ENCODE data around the gene BHLHE23.
"Not testable (repeated sequence)": the region's sequence is repeated elsewhere in the genome, so short reads cannot be mapped to it uniquely, and the experiment has no call there.

BHLHE23 gene

DNA sequence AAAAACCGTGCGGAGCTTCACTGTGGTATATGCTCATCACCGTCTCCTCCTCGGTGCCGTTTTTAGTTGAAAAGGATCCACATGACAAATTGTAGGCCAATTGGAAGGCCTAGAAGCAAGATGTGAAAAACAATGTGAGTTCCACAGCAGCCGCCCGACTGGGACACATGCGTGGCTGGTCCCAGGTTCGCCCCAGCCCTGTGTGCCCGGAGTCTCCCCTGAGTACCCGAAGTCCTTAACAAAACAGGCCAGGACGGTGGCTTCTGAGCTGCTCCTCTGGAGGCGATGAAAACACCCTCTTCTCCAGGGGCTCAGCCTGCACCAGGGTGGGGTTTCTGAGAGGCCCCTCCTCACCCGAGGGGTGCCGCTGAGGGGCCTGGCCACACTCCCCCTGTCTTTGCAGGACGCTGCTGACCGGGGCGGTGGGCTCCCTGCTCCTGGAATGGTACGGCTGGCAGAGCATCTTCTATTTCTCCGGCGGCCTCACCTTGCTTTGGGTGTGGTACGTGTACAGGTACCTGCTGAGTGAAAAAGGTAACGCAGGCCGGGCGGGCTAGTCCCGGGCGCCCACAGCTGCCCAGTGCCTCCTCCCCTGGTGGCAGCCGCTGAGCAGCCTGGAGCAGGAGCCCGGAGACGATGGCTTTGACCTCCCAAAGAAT is 44.4 kb downstream of the BHLHE23 start:
- no peak for DNase-seq (ENCODE audit: low read depth in 1 of 2, low spot score in 1 of 2)

DNA sequence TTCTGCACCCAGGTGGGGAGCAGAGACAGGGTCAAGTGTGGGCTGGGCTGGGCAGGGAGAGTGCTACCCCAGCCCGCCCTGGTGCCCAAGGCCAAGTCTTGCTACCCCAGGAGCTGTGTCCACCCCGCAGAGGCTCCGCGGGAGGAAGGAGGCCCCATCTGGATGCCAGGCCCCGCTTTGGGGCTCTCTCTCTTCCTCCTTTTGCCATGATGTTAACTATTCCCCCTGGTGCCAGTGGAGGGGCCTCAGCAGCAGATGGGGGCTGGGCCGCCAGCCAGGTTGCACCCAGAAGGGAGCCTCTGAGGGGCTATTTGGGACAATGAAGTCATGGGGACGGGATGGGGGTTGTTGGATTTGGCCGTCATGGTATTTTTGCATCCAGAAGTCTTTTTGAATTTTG is 45.0 kb downstream of the BHLHE23 start:
- no peak for DNase-seq (ENCODE audit: low read depth in 1 of 2, low spot score in 1 of 2)

- no peak for DNase-seq (ENCODE audit: low read depth in 1 of 2, low spot score in 1 of 2)
Measured at GRCh38 chr20:62961310-62961783, 45.4 kb downstream of the BHLHE23 start.

GRCh38 chr20:62960446-62961309 is 46.1 kb downstream of the BHLHE23 start:
- not testable (repeated sequence) for DNase-seq (ENCODE audit: low read depth in 1 of 2, low spot score in 1 of 2)

GRCh38 chr20:62959998-62960436 is 46.7 kb downstream of the BHLHE23 start:
- DNase-seq (ENCODE audit: low read depth in 1 of 2, low spot score in 1 of 2): no peak

DNA sequence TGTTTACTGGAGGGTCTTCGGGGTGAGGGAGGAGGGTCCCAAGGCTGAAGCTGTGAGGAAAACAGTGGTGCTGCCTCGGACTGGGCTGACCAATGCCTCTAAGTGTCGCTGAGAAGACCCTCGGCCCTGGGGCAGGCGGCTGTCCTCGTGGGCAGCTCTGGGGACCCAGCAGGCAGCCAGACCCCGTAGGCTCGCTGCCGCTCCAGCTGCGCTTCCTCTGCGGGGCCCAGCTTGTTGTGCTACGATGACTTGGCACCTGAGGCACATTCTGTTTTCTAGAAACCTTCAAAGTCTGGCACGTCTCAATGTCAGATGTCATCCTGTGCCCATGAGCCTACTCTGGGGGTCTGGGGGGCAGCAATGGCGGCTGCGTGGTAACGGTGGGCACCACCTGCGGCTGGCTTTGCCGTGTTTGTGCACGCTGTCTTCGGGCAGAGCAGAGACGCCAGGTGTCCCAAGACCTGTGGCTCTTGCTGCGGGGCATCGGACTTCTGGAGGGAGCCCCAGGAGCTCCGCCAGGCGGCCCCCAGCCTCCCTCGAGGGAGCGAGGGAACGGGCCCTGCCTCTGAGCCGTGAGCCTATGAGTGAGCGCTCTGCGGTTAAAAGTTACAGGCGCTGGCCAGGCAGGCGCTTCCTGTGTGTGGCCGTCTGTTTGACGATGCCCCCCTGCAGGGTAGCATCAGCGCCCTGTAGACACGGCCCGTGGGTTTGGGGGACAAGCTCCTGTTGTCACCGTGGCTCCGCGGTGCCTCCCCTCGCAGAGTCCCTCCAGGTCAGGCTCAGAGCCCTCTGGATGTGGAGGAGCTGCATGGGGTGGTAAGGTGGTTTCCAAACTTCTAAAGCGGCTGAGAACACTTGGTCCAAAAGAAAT is 47.4 kb downstream of the BHLHE23 start:
- DNase-seq (ENCODE audit: low read depth in 1 of 2, low spot score in 1 of 2): no peak

DNA sequence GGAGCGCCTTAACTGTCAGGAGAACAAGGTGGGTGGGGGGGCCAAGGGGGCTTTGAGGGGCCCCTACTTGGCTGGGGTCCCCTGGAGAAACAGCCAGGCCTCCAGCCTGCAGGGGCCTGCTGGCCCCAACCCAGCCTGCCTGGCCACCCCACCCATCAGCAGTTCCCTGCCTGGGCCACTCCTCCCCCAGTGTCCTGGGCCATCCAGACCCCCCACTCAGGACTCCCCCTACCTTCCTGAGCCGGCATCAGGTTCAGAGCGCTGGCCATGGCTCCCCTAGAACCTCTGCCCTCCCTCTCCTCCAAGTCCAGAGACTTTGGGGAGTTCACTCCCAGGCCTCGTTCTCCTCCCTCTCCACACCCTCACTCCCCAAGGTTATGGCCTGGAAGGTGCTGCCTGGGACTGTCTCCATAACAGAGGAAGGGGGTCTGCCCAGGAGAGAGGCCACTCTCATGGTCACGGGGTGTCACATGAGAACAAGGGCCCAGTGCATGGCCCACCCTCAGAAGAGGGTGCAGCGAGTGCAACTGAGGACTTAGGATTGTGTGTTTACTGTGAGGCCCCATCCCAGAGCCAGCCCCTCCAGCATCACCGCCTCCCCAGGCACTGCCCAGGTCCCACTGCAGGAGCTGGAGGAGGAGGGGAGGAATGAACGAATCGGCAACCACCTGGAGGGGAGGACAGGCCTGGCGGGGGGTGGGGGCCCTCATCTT is 48.2 kb downstream of the BHLHE23 start:
- DNase-seq (ENCODE audit: low read depth in 1 of 2, low spot score in 1 of 2): no peak

- DNase-seq (ENCODE audit: low read depth in 1 of 2, low spot score in 1 of 2): no peak
Measured at GRCh38 chr20:62957136-62958117, 49.3 kb downstream of the BHLHE23 start.

DNA sequence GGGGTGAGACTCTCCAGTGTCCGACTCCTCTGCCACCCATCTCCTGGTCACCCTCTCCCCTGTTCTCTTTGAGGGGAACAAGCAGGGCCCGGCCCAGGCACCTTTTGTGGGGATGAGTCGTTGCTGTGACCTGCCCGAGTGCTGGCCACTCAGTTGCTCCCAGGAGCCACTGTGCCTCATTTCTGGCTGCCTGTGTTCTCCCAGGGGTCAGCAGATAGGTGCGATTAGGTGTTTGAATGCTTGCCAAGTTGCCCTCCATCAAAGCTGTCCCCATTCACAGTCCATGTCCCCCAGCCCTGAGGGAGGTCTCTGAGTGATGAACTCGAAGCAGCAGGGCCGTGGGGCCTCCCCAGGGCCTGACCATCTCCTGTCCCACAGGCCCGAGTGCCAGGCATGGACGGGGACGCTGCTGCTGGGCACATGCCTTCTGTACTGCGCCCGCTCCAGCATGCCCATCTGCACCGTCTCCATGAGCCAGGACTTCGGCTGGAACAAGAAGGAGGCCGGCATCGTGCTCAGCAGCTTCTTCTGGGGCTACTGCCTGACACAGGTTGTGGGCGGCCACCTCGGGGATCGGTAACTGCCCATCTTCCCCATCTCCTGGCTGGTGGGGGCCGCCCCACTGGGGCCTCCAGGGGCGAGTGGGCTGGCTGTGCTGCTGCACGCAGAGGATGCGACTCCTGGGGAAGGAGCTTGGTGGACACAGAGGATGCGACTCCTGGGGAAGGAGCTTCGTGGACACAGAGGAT is 50.2 kb downstream of the BHLHE23 start:
- DNase-seq (ENCODE audit: low read depth in 1 of 2, low spot score in 1 of 2): no peak

All from stimulated activated CD4-positive, alpha-beta T cell treated with anti-CD3 and anti-CD28 coated beads, Interleukin-15, amount 100 ng/mL, for 1 hour (primary cell).